Body of pancreas (tissue), 4 donors: ENCODE results near the gene STARD9.

Source experiments
- CTCF ChIP-seq, 7 experiments: fragments of 450-650 bp in 4 of 7; fragments of 200-600 bp in 3 of 7; sonication (generic) in 3 of 7; IDR thresholded peaks; one replicate each; pipeline ENCODE4 v1.5.1; 2016 to 2019; ENCODE audit warnings: antibody characterized with exemption in 7 of 7
- POLR2A ChIP-seq, 3 donors: fragments of 450-650 bp; IDR thresholded peaks; one replicate each; pipeline ENCODE4 v1.6.1; 2016; ENCODE audit warnings: antibody characterized with exemption in 3 of 3, mild to moderate bottlenecking in 2 of 3

- TF ChIP-seq POLR2A (IDR thresholded peaks at IDR 0.05) (no peak), CTCF (IDR thresholded peaks at IDR 0.05) (no peak)
These were observed 131.7 kb downstream of the STARD9 start for GRCh38 chr15:42707068-42707467.
